ENCODE measurements around the gene FZD4.
A peak's percentile ranks its signal among the peaks of the same experiment; 100 is the strongest.
"Not testable (repeated sequence)": the region's sequence is repeated elsewhere in the genome, so short reads cannot be mapped to it uniquely, and the experiment has no call there.

The FZD4 gene

DNA sequence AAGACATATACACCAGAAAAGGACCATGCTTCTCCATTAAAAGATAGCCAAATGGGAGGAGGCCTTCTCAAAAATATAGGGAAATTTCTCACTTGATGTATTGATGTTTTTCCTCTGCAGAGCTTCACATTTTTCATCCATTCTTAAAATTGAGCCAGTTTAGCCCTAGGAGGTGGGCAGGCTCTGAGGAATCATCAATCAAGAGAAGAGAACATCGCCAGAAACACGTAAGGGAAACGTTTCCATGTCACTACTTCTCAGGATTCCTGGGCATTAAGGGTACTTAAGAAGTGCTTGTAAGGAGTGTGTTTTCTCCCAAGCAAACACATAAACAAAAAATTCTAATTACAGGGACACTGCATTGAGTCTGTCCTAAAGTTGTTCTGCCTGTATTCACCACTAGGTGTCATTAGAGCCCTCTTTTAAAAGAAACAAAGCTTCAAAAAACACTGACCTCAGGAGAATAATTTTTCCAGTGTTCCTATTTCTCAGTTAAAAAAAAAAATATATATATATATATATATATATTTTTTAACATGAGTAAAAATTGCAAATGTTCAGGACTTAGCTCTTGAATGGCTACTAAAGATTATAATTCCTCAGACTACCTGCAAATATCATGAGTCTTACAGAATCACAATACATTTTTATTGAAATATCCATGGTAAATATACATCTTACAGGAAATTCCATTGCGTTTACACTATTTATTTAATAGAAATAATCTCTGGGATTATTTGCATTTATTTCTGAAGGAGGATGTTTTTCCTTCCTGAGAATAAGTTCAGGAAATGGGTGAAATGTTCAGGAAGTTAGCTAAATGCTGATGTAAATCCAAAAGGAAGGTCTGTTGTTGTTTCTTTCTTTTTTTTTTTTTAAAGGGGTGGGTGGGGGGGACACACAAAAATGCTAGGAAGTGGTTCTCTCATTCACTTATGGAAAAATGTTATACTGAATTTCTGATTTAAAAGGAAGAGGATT, 16.0 kb downstream of the FZD4 start:
- no peak for DNase-seq
- H3K27me3 ChIP-seq = no peaks in the 10 kb centered on the region
- H3K4me3 ChIP-seq = peak overlapping the region in 1 of 2 donors; percentile 37
- intact Hi-C loops (cut with DNase I; ENCODE audit: low total_unique reads) = loop anchor here (2.0 kb wide), 1 partner anchor 352 kb away; no protein-coding TSS in a partner anchor
- peaks cover 0 to 83% (median 48%) of the 10 kb centered on the region in 4 donors for H3K4me1 ChIP-seq
- peaks cover 0 to 6% (median 6%) of the 10 kb centered on the region in 3 donors for H3K36me3 ChIP-seq
- TF ChIP-seq CTCF (IDR thresholded peaks at IDR 0.05) = peak; percentile 53 to 81
- H3K9me3 ChIP-seq = no peaks in the 10 kb centered on the region
- peak overlapping the region; percentile 68 to 74 for H3K27ac ChIP-seq

DNA sequence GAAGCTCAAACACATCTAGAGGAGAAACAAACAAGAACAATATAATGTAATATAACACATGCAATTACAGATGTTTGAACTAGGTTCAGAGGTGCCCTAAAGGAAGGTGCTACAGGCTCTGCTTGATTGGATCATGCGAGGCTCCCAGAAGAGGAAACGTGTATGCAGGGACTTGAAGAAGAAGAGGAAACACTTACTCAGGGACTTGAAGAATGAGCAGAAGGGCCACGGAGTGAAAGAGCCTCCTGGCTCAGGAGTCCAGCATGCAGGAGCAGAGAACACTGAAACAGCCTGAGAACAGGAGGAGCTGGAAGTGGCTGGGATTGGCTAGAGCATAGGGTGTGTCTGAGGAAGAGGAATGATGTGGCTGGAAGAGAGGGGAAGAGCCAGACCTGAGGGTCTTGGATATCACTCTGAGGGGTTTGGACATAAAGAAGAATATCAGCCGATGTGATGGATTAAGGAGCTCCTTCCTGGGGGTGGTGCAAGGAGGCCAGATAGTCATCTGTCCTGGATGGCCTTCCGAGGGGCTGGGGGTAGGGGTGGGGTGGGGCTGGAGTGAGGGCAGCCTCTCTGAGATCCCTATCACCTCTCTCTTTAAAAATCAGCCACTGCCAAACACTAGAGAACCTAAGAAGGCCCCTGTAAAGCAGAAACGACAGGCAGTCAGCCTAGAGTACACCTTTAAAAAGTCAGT, 16.8 kb downstream of the FZD4 start:
- Histone ChIP-seq H3K27me3 (no peaks in the 10 kb centered on the region), H3K4me1 (peaks cover 0 to 83% (median 48%) of the 10 kb centered on the region in 4 donors), H3K9me3 (no peaks in the 10 kb centered on the region), H3K36me3 (no peaks in the 10 kb centered on the region), H3K27ac (peak overlapping the region; percentile 18 to 32), H3K4me3 (no peak overlapping the region)
- no peak for DNase-seq
- no peak for TF ChIP-seq CTCF (IDR thresholded peaks at IDR 0.05)
- intact Hi-C loops (cut with DNase I; ENCODE audit: low total_unique reads) = loop anchor here (2.0 kb wide), 1 partner anchor 352 kb away; no protein-coding TSS in a partner anchor

GRCh38 chr11:86937193-86937806, 17.9 kb downstream of the FZD4 start:
- H3K4me3 ChIP-seq; H3K36me3 ChIP-seq; intact Hi-C loops (cut with DNase I; ENCODE audit: low total_unique reads); H3K27me3 ChIP-seq; DNase-seq; H3K9me3 ChIP-seq: not testable (repeated sequence)
- H3K27ac ChIP-seq = peak overlapping the region in 1 of 2 donors; percentile 18
- H3K4me1 ChIP-seq = peaks cover 0 to 76% (median 40%) of the 10 kb centered on the region in 4 donors

DNA sequence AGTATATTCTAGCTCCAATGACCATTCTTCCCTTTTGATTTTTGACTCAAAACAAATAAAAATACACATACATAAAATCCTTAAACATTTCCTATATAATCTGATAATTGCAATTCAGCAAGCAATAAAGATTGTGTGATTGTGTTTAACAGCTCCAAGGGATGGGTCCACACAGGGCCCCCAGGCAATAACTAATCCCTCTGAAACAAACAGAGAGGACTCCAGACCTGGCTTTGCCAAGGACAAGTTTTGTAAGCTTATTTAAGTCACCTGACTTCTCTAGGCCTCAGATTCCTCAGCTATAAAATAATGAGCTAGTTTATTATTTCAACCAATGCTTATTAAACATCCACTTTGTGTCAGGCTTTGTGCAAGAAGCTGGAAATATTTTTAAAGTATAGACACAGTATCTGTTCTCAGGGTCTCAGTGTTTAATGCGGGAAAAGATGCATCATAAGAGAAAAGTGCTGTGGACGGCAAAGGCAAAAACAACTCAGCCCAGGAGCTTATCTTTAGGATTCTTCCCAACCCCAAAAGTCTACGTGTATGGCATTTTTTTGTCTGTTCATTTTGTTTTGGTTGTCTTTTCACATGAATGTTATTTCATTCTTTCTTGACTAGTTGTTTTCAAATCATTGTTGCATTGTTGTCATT, 20.1 kb downstream of the FZD4 start:
- H3K9me3 ChIP-seq = no peaks in the 10 kb centered on the region
- no peak for DNase-seq
- TF ChIP-seq CTCF (IDR thresholded peaks at IDR 0.05) = no peak
- H3K4me1 ChIP-seq = peaks cover 0 to 70% (median 25%) of the 10 kb centered on the region in 4 donors
- intact Hi-C loops (cut with DNase I; ENCODE audit: low total_unique reads) = loop anchor here (5.0 kb wide), 1 partner anchor 492 kb away; no protein-coding TSS in a partner anchor
- no peaks in the 10 kb centered on the region for H3K27me3 ChIP-seq
- H3K36me3 ChIP-seq = no peaks in the 10 kb centered on the region
- H3K27ac ChIP-seq = peak overlapping the region in 1 of 2 donors; percentile 9
- no peak overlapping the region for H3K4me3 ChIP-seq

DNA sequence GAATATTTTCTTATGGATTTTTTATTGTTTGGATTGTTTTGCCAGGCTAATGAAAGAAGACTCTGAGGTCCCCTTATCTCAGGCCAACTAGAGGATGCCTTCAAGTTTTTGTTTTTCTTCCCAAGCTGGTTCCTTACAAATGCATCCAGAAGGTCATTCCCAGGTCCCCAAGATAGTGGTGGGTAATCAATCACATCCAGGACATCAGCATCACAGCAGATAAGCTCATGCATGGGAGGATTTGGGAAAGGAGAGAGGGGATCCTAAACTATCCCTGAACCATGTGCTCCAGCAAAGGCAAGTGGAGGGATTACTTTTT, 20.7 kb downstream of the FZD4 start:
- Histone ChIP-seq H3K36me3 (no peaks in the 10 kb centered on the region), H3K27me3 (no peaks in the 10 kb centered on the region), H3K4me3 (no peak overlapping the region), H3K9me3 (no peaks in the 10 kb centered on the region), H3K27ac (peak overlapping the region in 1 of 2 donors; percentile 9), H3K4me1 (peaks cover 0 to 65% (median 20%) of the 10 kb centered on the region in 4 donors)
- intact Hi-C loops (cut with DNase I; ENCODE audit: low total_unique reads) = loop anchor here (5.0 kb wide), 1 partner anchor 493 kb away; no protein-coding TSS in a partner anchor
- no peak for TF ChIP-seq CTCF (IDR thresholded peaks at IDR 0.05)
- DNase-seq = no peak
